HCT116 (cell line): Measurements from ENCODE around the gene MYO5C. TPM values are rescaled to one million over a fixed set of nuclear protein-coding genes. Genes with fewer than 3 reads are reported as not detected.

Source experiments
- ATAC-seq: fragments of 200-7000 bp; cut with Tn5 transposase; 2 replicates; pipeline ENCODE4 v1.9.1; 2020; ENCODE audit warnings: mild to moderate bottlenecking, moderate library complexity
- BruUV-seq: library from RNA; stranded (reverse); fragments of 400-500 nt; replicated peaks from 2 replicates; lab custom pipeline; 2021; lab: Mats Ljungman, UMichigan
- CTCF ChIA-PET: fragments of 300-600 bp; sonication (Branson Sonifier 250); formaldehyde crosslinking; loops from one replicate; lab custom pipeline; 2021; ENCODE audit warnings: antibody characterized with exemption; lab: Charles Lee
- POLR2A ChIA-PET: fragments of 300-600, 350-600 bp; sonication (Branson Sonifier 250); formaldehyde crosslinking; loops from one replicate; lab custom pipeline; 2021; ENCODE audit warnings: antibody characterized with exemption; lab: Charles Lee
- RAD21 ChIA-PET, 2 experiments: fragments of 300-600 bp; sonication (Branson Sonifier 250); formaldehyde crosslinking; loops; one replicate each; lab custom pipeline; 2023; ENCODE audit warnings: low total read pairs in 2 of 2; ENCODE audit not compliant: uncharacterized antibody in 2 of 2, unreplicated experiment in 2 of 2, low non-redundant PET in 1 of 2; lab: Charles Lee
- DNase-seq: peaks from one replicate; pipeline ENCODE4 v3.0.0-alpha.2; 2010; ENCODE audit warnings: low read depth, low spot score
- H2AFZ ChIP-seq: fragments of 200-600 bp; shearing (Covaris generic), sonication (generic); 2 replicates; pipeline ENCODE4 v1.6.1; 2017; ENCODE audit warnings: low read depth, mixed run types, mixed read lengths, antibody characterized with exemption, low read length; ENCODE audit not compliant: poor library complexity, severe bottlenecking
- H3K27ac ChIP-seq: 2 replicates; pipeline ENCODE4 v1.5.1; 2012; ENCODE audit warnings: low read depth, low read length
- H3K27me3 ChIP-seq: fragments of 200-600 bp; sonication (generic); 2 replicates; pipeline ENCODE4 v1.6.1; 2016; ENCODE audit warnings: mixed run types, low read length, mixed read lengths; ENCODE audit not compliant: insufficient read depth
- H3K36me3 ChIP-seq, 2 experiments: fragments of 200-500 bp in 1 of 2; fragments of 200-600 bp in 1 of 2; sonication (Bioruptor generic) in 1 of 2; sonication (generic) in 1 of 2; 2 replicates each; pipeline versions ENCODE4 v1.5.1 to v1.6.1; 2014 to 2016; ENCODE audit warnings: low read length in 2 of 2, inconsistent platforms in 1 of 2, mixed read lengths in 1 of 2, mixed run types in 1 of 2; ENCODE audit not compliant: insufficient read depth in 2 of 2, control insufficient read depth in 1 of 2
- H3K4me1 ChIP-seq, 2 experiments: fragments of 200-600 bp in 1 of 2; sonication (generic) in 1 of 2; 2 replicates each; pipeline versions ENCODE4 v1.5.1 to v1.6.1; 2012 to 2017; ENCODE audit warnings: low read length in 2 of 2, inconsistent platforms in 1 of 2, mild to moderate bottlenecking in 1 of 2, mixed read lengths in 1 of 2, mixed run types in 1 of 2, moderate library complexity in 1 of 2; ENCODE audit not compliant: insufficient read depth in 2 of 2, control insufficient read depth in 1 of 2
- H3K4me2 ChIP-seq: fragments of 200-600 bp; sonication (generic); 2 replicates; pipeline ENCODE4 v1.6.1; 2017; ENCODE audit warnings: mixed run types, low read length, mixed read lengths
- H3K4me3 ChIP-seq, 2 experiments: fragments of 200-600 bp in 1 of 2; sonication (generic) in 1 of 2; replicated peaks in 1 of 2; 2 replicates each; pipeline ENCODE4 v1.5.1; 2011 to 2016; ENCODE audit warnings: low read length in 2 of 2, control low read depth in 1 of 2, low read depth in 1 of 2, mild to moderate bottlenecking in 1 of 2, mixed read lengths in 1 of 2, mixed run types in 1 of 2
- H3K79me2 ChIP-seq: fragments of 200-600 bp; sonication (generic); 2 replicates; pipeline ENCODE4 v1.6.1; 2017; ENCODE audit warnings: mild to moderate bottlenecking, mixed run types, low read length, moderate library complexity, mixed read lengths; ENCODE audit not compliant: insufficient read depth
- H3K9ac ChIP-seq: fragments of 200-600 bp; sonication (generic); 2 replicates; pipeline ENCODE4 v1.6.1; 2016; ENCODE audit warnings: low read length, mixed read lengths
- H3K9me2 ChIP-seq: fragments of 200-600 bp; sonication (generic), shearing (Covaris generic); 2 replicates; pipeline ENCODE4 v1.6.1; 2017; ENCODE audit warnings: mixed run types, mild to moderate bottlenecking, moderate library complexity; ENCODE audit not compliant: insufficient read depth
- H3K9me3 ChIP-seq, 2 experiments: fragments of 200-500 bp in 1 of 2; fragments of 200-600 bp in 1 of 2; sonication (Bioruptor generic) in 1 of 2; sonication (generic) in 1 of 2; 2 replicates each; pipeline ENCODE4 v1.6.1; 2014 to 2017; ENCODE audit warnings: low read length in 2 of 2, mixed read lengths in 2 of 2, inconsistent platforms in 1 of 2, low read depth in 1 of 2, mild to moderate bottlenecking in 1 of 2, mixed run types in 1 of 2, moderate library complexity in 1 of 2; ENCODE audit not compliant: control insufficient read depth in 1 of 2, insufficient read depth in 1 of 2
- H4K20me1 ChIP-seq: fragments of 200-600 bp; sonication (generic), shearing (Covaris generic); 2 replicates; pipeline ENCODE4 v1.6.1; 2017; ENCODE audit warnings: mixed run types, mild to moderate bottlenecking, moderate library complexity; ENCODE audit not compliant: insufficient read depth
- CBX3 ChIP-seq: IDR thresholded peaks from 2 replicates; pipeline ENCODE4 v1.6.1; 2012; ENCODE audit warnings: low read depth
- ELF1 ChIP-seq: IDR thresholded peaks from 2 replicates; pipeline ENCODE4 v1.6.1; 2012; ENCODE audit warnings: low read depth, borderline replicate concordance
- EZH2 ChIP-seq: fragments of 200-600 bp; sonication (generic); IDR thresholded peaks from 2 replicates; pipeline ENCODE4 v1.6.1; 2017; ENCODE audit warnings: antibody characterized with exemption, mixed run types
- EZH2phosphoT487 ChIP-seq: fragments of 200-600 bp; IDR thresholded peaks from 2 replicates; pipeline ENCODE4 v1.6.1; 2018; ENCODE audit warnings: antibody characterized with exemption, borderline replicate concordance
- JUND ChIP-seq: IDR thresholded peaks from 2 replicates; pipeline ENCODE4 v1.6.1; 2012
- POLR2A ChIP-seq: IDR thresholded peaks from 2 replicates; pipeline ENCODE4 v1.7.0; 2011; ENCODE audit warnings: borderline replicate concordance; ENCODE audit not compliant: insufficient read depth, insufficient read length; ENCODE audit errors: extremely low read depth
- POLR2AphosphoS5 ChIP-seq: IDR thresholded peaks from 2 replicates; pipeline ENCODE4 v1.6.1; 2011; ENCODE audit warnings: mild to moderate bottlenecking, low read depth, low read length, moderate library complexity
- SRF ChIP-seq: IDR thresholded peaks from 2 replicates; pipeline ENCODE4 v1.6.1; 2012; ENCODE audit warnings: low read depth
- TCF7L2 ChIP-seq: IDR thresholded peaks from 2 replicates; pipeline ENCODE4 v1.7.0; 2011; ENCODE audit warnings: borderline replicate concordance, inconsistent platforms; ENCODE audit not compliant: insufficient read depth, insufficient read length; ENCODE audit errors: extremely low read depth
- YY1 ChIP-seq: IDR thresholded peaks from 2 replicates; pipeline ENCODE4 v1.6.1; 2011; ENCODE audit warnings: low read length, low read depth, moderate library complexity, mild to moderate bottlenecking; ENCODE audit not compliant: insufficient replicate concordance; ENCODE audit errors: extremely low read depth
- ZFX ChIP-seq: fragments of 450-650 bp; IDR thresholded peaks from 2 replicates; pipeline ENCODE4 v1.6.1; 2017
- ZNF274 ChIP-seq: fragments of 200-500 bp; sonication (Bioruptor generic); IDR thresholded peaks from 2 replicates; pipeline ENCODE4 v1.6.1; 2014; ENCODE audit warnings: mild to moderate bottlenecking, low read depth, low read length, inconsistent platforms
- intact Hi-C: fragments of 100-400 bp; cut with micrococcal nuclease; formaldehyde crosslinking; loops from 2 replicates; pipeline ENCODE4 v1.10.0; 2022
- total RNA-seq: library from RNA; stranded (reverse); gene quantifications from one replicate; pipeline ENCODE4 v1.2.1, GENCODE V29; 2021; ENCODE audit not compliant: unreplicated experiment
- TF ChIP-seq, protein P1 (sequence below), 3 experiments: fragments of 200-600 bp in 1 of 3; sonication (generic) in 1 of 3; IDR thresholded peaks in 2 of 3; conservative IDR thresholded peaks in 1 of 3; 2 replicates each; pipeline ENCODE4 v1.5.1; 2012 to 2017; ENCODE audit warnings: low read depth in 2 of 3, low read length in 2 of 3, antibody characterized with exemption in 1 of 3, borderline replicate concordance in 1 of 3, control low read depth in 1 of 3, mild to moderate bottlenecking in 1 of 3, mixed read lengths in 1 of 3, mixed run types in 1 of 3, moderate library complexity in 1 of 3; ENCODE audit not compliant: insufficient read depth in 1 of 3
- TF ChIP-seq, protein P2 (sequence below): IDR thresholded peaks from 2 replicates; pipeline ENCODE4 v1.6.1; 2012
- TF ChIP-seq, protein P3 (sequence below): IDR thresholded peaks from 2 replicates; pipeline ENCODE4 v1.6.1; 2011; ENCODE audit warnings: mild to moderate bottlenecking, low read length, moderate library complexity; ENCODE audit not compliant: insufficient replicate concordance; ENCODE audit errors: extremely low read depth
- TF ChIP-seq, protein P4 (sequence below): IDR thresholded peaks from 2 replicates; pipeline ENCODE4 v1.6.1; 2012

MYO5C gene
- total RNA-seq, 1 experiment from 2014 or later, result 34.0 TPM

DNA sequence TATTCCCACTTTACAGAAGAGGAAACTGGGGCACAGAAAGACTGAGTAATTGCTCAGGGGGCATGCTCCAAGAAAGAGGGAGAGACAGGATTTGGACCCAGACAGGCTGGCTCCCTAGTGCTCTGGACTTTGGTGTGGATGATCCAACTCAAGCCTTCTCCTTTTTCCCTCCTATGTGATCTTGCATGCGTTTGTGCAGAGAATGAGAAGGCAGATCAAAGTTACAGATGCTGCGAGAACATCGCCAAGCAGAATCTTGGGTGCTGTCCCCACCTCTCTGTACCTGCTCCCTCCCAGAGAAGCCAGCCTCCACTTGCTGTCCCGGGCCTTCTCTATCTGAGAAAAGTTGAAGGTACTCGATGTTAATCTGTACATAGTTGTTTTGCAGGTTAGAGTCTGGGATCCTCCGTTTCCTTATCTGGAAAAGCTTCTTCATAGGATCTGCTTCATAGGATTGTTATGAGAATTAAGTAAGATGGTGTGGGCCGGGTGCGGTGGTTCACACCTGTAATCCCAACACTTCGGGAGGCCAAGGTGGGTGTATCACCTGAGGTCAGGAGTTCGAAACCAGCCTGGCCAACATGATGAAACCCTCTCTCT, 114.7 kb downstream of the MYO5C start:
- Histone ChIP-seq H3K9ac (no peak overlapping the region; the same call in 1 of the 2 replicates), H3K27ac (no peak overlapping the region), H3K4me1 (peaks cover 9 to 17% of the 10 kb centered on the region in 2 experiments; a peak in 3 of 4 replicates), H4K20me1 (no peaks in the 10 kb centered on the region), H3K4me3 (no peak overlapping the region), H3K79me2 (peaks cover 14% of the 10 kb centered on the region; the same call in 1 of the 2 replicates), H3K9me2 (no peaks in the 10 kb centered on the region), H3K27me3 (no peaks in the 10 kb centered on the region), H3K9me3 (peaks cover 0 to 4% of the 10 kb centered on the region in 2 experiments; a peak in 1 of 4 replicates), H3K4me2 (no peak overlapping the region), H2AFZ (no peak overlapping the region), H3K36me3 (no peaks in the 10 kb centered on the region)
- intact Hi-C loops, result no loop called here
- ChIA-PET CTCF (interaction anchor here (1.6 kb wide), 1 partner anchor 10 kb away, joined by 6 read pairs; no protein-coding TSS in a partner anchor), RAD21 (no interaction called here), POLR2A (interaction anchor here (1.2 kb wide), 1 partner anchor 16 kb away, joined by 5 read pairs; no protein-coding TSS in a partner anchor)
- no TSS peak for BruUV-seq
- TF ChIP-seq, protein P1, sequence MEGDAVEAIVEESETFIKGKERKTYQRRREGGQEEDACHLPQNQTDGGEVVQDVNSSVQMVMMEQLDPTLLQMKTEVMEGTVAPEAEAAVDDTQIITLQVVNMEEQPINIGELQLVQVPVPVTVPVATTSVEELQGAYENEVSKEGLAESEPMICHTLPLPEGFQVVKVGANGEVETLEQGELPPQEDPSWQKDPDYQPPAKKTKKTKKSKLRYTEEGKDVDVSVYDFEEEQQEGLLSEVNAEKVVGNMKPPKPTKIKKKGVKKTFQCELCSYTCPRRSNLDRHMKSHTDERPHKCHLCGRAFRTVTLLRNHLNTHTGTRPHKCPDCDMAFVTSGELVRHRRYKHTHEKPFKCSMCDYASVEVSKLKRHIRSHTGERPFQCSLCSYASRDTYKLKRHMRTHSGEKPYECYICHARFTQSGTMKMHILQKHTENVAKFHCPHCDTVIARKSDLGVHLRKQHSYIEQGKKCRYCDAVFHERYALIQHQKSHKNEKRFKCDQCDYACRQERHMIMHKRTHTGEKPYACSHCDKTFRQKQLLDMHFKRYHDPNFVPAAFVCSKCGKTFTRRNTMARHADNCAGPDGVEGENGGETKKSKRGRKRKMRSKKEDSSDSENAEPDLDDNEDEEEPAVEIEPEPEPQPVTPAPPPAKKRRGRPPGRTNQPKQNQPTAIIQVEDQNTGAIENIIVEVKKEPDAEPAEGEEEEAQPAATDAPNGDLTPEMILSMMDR (IDR thresholded peaks at IDR 0.05 in 2 of 3, conservative IDR thresholded peaks at IDR 0.05 in 1 of 3; ENCODE audit: borderline replicate concordance in 1 of 3, insufficient read depth in 1 of 3, low read depth in 2 of 3, low read length in 2 of 3), result no peak
- no peak for TF ChIP-seq ZNF274
- TF ChIP-seq, protein P2, sequence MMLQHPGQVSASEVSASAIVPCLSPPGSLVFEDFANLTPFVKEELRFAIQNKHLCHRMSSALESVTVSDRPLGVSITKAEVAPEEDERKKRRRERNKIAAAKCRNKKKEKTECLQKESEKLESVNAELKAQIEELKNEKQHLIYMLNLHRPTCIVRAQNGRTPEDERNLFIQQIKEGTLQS, result no peak
- no peak for TF ChIP-seq YY1
- TF ChIP-seq ELF1, result no peak
- TF ChIP-seq JUND, result no peak
- no peak for TF ChIP-seq EZH2phosphoT487
- no peak for TF ChIP-seq TCF7L2
- TF ChIP-seq SRF, result no peak
- TF ChIP-seq POLR2A, result no peak
- no peak for TF ChIP-seq ZFX
- TF ChIP-seq EZH2, result no peak
- TF ChIP-seq, protein P3, sequence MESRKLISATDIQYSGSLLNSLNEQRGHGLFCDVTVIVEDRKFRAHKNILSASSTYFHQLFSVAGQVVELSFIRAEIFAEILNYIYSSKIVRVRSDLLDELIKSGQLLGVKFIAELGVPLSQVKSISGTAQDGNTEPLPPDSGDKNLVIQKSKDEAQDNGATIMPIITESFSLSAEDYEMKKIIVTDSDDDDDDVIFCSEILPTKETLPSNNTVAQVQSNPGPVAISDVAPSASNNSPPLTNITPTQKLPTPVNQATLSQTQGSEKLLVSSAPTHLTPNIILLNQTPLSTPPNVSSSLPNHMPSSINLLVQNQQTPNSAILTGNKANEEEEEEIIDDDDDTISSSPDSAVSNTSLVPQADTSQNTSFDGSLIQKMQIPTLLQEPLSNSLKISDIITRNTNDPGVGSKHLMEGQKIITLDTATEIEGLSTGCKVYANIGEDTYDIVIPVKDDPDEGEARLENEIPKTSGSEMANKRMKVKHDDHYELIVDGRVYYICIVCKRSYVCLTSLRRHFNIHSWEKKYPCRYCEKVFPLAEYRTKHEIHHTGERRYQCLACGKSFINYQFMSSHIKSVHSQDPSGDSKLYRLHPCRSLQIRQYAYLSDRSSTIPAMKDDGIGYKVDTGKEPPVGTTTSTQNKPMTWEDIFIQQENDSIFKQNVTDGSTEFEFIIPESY, result no peak
- TF ChIP-seq, protein P4, sequence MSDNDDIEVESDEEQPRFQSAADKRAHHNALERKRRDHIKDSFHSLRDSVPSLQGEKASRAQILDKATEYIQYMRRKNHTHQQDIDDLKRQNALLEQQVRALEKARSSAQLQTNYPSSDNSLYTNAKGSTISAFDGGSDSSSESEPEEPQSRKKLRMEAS, result no peak
- TF ChIP-seq POLR2AphosphoS5, result no peak
- no peak for TF ChIP-seq CBX3
- DNase-seq, result no peak
- no peak for ATAC-seq
